HG02588 (cell line): ENCODE data around the gene RTBDN.
A peak's percentile ranks its signal among the peaks of the same experiment; 100 is the strongest.
"Not testable (repeated sequence)": the region's sequence is repeated elsewhere in the genome, so short reads cannot be mapped to it uniquely, and the experiment has no call there.

Experiments
- ATAC-seq: cut with Tn5 transposase; IDR thresholded peaks from one replicate; pipeline ENCODE4 v1.9.1; 2021; ENCODE audit warnings: mild to moderate bottlenecking, moderate library complexity; ENCODE audit not compliant: unreplicated experiment

RTBDN gene

GRCh38 chr19:12825254-12826131 is 8.9 kb downstream of the RTBDN start:
- no peak for ATAC-seq

GRCh38 chr19:12821761-12822160 is 12.6 kb downstream of the RTBDN start:
- ATAC-seq, result no peak

DNA sequence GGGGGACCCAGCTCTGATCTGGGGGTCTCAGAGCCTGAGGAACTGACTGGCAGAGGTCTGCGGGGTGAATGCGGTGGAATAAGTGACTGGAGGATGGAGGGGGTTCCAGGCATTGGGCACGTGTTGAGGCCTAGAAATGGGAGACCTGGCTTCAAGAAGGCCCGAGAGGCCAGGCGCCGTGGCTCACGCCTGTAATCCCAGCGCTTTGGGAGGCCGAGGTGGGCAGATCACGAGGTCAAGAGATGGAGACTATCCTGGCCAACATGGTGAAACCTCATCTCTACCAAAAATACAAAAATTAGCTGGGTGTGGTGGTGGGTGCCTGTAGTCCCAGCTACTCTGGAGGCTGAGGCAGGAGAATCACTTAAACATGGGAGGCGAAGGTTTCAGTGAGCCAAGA is 16.6 kb downstream of the RTBDN start:
- ATAC-seq, result not testable (repeated sequence)

GRCh38 chr19:12817188-12817587 is 17.2 kb downstream of the RTBDN start:
- ATAC-seq, result not testable (repeated sequence)

- ATAC-seq, result no peak
Observed at GRCh38 chr19:12815088-12815487, 19.3 kb downstream of the RTBDN start.

DNA sequence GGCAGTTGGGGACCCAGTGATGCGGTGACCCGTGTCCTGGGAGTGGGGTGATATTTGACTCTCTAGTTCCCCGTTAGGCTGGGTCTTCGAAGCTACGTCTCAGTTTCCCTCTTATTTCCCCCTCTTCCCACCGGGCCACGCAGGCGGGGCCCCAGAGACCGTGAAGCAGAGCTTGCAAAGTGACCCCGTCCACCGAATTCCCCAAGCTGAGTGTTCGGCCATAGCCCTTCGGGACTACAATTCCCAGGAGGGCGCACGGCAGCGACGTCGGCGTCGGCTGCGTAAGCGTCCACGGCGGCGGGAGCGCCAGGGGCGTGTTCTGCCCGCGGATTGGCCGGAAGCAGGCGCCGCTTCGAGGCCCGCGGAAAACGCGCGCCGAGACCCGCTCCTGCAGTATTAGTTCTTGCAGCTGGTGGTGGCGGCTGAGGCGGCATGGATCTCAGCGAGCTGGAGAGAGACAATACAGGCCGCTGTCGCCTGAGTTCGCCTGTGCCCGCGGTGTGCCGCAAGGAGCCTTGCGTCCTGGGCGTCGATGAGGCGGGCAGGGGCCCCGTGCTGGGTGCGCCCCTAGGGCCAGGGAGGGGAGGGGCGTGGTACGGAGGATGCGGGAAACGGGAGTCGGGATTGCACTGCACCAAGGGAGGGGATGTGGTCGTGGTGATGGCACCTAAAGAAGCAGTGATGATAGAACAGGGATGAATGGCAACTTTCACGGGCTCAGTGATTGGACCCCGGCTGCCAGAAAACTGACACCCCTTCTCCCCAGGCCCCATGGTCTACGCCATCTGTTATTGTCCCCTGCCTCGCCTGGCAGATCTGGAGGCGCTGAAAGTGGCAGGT is 27.9 kb downstream of the RTBDN start, which contains the start of gene RNASEH2A:
RNASEH2A (plus strand) TSS at position 343 of the 840 bp plus-strand sequence; CDS start at position 433, 90 bp downstream.
- ATAC-seq, result peak; percentile 78

DNA sequence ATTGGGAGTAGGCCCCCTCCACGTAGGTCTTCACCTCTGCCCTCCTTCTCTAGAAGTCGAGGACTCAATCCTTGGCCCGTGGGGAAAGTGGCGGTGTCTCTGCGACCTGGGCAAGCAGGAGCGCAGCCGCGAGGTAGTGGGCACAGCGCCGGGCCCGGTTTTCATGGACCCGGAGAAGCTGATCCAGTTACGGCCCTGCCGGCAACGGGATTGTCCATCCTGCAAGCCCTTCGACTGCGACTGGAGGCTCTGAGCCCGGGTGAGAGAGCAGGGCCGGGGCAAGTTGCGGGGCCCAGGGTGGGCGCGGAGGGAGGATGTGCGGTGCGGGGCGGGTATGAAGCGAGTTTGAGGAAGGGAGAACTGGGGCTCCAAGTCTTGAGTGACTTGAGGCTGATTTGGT is 30.3 kb downstream of the RTBDN start:
- no peak for ATAC-seq

DNA sequence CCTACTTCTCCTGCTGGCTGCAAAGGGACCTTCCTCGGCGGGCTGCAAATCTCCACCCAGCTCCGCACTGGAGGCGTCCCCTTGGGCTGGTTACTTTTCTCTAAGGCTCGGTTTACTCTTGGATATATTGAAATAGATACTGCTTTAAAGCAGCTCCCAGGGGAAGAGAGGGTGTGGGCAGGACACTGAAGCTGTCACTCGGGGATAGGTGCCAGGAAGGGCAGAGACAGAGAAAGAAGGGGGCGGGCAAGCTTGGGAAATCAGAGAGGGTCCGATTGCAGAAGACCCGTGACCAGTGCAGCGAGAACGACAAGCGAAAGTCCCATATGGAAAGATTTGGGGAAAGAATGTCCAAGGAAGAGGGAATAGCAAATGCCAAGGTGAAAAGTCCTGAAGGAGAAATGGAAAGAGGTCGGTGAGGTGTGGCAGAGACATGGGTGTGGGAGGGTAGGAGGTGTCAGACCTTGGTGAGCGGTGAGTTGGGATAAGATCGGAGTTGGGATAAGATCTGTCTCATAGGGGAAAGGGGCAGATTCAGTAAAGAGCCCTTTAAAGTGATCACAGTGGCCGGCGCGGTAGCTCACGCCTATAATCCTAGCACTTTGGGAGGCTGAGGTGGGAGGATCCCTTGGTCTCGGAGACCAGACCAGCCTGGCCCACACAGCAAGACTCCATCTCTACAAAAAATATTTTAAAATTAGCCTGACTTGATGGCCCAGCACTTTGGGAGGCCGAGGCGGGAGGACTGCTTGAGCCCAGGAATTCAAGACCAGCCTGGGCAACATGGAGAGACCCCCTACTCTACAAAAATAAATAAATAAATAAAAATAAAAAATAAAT is 31.9 kb downstream of the RTBDN start:
- ATAC-seq, result no peak

- ATAC-seq, result no peak
Observed at GRCh38 chr19:12801466-12802266, 32.7 kb downstream of the RTBDN start, which contains the start of the genes PRDX2 and THSD8. Gene PRDX2 (minus strand): TSS chr19:12801800. CDS start chr19:12801261, 539 bp downstream. Gene THSD8 (plus strand): TSS chr19:12802069. CDS start chr19:12802072, 3 bp downstream.

GRCh38 chr19:12800923-12801465 is 33.4 kb downstream of the RTBDN start:
- ATAC-seq, result no peak

GRCh38 chr19:12800466-12800770 is 34.0 kb downstream of the RTBDN start:
- no peak for ATAC-seq

DNA sequence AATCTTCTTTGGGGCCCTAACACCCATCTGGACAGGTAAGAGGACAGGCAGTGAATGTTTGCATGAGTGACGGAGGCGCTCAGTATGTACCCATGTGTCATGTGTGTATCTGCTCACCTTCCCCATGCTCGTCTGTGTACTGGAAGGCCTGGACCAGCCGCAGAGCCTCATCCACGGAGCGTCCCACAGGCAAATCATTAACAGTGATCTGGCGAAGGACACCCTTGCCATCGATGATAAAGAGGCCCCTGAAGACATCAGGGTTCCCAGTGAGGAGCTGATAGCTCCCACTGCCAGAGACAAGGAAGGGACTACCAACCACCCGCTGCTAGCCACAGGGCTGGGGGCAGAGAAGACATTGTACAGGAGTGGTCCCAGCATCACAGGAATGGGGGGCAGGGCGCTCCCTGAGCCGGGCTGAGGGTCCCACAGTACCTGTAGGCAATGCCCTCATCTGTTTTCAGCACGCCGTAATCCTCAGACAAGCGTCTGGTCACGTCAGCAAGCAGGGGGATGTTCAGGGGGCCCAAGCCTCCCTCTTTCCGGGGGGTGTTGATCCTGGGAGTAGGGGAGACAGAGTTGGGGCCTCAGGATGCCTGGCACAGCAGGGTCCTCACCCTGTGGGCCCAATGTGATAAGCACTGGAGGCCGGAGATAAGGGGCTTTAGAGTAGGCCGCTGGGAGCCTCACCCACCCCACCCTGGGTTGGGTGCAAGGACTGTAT is 34.5 kb downstream of the RTBDN start:
- no peak for ATAC-seq

GRCh38 chr19:12797607-12798006 is 36.8 kb downstream of the RTBDN start:
- ATAC-seq, result not testable (repeated sequence)

GRCh38 chr19:12797141-12797587 is 37.2 kb downstream of the RTBDN start:
- no peak for ATAC-seq

- ATAC-seq, result no peak
Observed at GRCh38 chr19:12796146-12797071, 38.0 kb downstream of the RTBDN start.

GRCh38 chr19:12794971-12795381 is 39.4 kb downstream of the RTBDN start:
- no peak for ATAC-seq

DNA sequence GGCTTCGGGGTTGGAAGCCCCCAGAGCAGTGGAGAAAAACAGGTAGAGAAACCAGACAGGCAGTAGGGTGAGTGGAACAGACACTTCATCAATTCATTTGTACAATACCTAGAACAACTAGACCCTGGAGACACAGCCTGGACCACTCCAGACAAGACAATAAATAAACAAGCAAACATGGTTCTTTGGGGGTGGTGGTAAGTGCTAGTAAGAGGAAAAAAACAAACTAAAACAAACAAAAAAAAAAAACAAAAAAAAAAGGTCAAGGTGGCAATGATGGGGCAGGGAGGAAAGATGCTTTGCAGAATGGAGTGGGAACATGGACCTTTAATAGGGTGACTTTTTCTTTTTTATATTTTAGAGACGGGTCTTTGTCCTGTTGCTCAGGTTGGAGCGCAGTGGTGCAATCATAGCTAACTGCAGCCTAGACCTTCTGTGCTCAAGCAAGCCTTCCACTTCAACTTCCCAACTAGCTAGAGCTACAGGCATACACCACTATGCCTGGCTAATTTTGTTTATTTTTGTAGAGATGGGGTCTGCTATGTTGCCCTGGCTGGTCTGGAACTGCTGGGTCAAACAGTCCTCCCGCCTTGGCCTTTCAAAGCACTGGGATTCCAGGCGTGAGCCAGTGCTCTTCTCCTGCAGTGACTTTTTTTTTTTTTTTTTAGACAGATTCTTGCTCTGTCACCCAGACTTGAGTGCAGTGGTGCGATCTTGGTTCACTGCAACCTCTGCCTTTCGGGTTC is 40.0 kb downstream of the RTBDN start:
- no peak for ATAC-seq
